Measurements from ENCODE around the gene IL2RA. TPM values are rescaled to one million over a fixed set of nuclear protein-coding genes. Genes with fewer than 3 reads are reported as not detected.

IL2RA gene
- total and polyA plus RNA-seq, 10 donors, result 3.5 to 78.7 (median 15.4) TPM

- Histone ChIP-seq H3K27me3 (replicated peaks in 1 of 7) (no peaks in the 10 kb centered on the region), H3K27ac (no peak overlapping the region), H3K4me1 (peaks cover 0 to 9% (median 3%) of the 10 kb centered on the region in 6 donors), H3K9me3 (no peaks in the 10 kb centered on the region), H3K4me3 (no peak overlapping the region), H3K36me3 (no peaks in the 10 kb centered on the region)
- intact Hi-C loops (cut with DNase I; ENCODE audit: low total_unique reads), result no loop called here
- TF ChIP-seq POLR2A (IDR thresholded peaks at IDR 0.05), result no peak
- 91 to 96% (median 93%) methylated on average over 5 of the region's 5 CpGs for WGBS, 5 donors
- DNase-seq, result no peak
Observed at GRCh38 chr10:5985029-5985428, 77.1 kb downstream of the IL2RA start.

DNA sequence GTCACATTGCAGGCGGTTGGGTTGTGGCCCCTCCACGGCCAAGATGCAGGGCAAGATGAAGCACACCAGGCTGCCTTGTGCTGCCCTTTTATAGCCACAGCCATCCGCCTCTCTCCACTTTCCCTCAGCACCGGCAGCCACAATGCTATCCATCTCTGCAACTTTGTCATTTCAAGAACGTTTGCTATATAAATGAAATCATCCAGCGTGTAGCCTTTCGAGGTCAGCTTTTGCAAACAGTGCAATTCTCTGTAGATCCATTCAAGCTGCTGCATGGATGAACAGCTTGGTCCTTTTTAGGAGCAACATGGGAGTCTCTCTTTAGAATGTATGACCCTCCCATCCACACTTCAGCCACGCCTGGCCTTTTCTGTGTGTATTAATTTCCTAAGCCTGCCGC is 78.4 kb downstream of the IL2RA start:
- Histone ChIP-seq H3K36me3 (no peaks in the 10 kb centered on the region), H3K4me1 (peaks cover 1 to 12% (median 7%) of the 10 kb centered on the region in 6 donors), H3K27ac (no peak overlapping the region), H3K9me3 (no peaks in the 10 kb centered on the region), H3K27me3 (replicated peaks in 1 of 7) (no peaks in the 10 kb centered on the region), H3K4me3 (no peak overlapping the region)
- TF ChIP-seq, protein P1, sequence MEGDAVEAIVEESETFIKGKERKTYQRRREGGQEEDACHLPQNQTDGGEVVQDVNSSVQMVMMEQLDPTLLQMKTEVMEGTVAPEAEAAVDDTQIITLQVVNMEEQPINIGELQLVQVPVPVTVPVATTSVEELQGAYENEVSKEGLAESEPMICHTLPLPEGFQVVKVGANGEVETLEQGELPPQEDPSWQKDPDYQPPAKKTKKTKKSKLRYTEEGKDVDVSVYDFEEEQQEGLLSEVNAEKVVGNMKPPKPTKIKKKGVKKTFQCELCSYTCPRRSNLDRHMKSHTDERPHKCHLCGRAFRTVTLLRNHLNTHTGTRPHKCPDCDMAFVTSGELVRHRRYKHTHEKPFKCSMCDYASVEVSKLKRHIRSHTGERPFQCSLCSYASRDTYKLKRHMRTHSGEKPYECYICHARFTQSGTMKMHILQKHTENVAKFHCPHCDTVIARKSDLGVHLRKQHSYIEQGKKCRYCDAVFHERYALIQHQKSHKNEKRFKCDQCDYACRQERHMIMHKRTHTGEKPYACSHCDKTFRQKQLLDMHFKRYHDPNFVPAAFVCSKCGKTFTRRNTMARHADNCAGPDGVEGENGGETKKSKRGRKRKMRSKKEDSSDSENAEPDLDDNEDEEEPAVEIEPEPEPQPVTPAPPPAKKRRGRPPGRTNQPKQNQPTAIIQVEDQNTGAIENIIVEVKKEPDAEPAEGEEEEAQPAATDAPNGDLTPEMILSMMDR (IDR thresholded peaks at IDR 0.05 in 8 of 11, conservative IDR thresholded peaks at IDR 0.05 in 3 of 11), result no peak
- no peak for TF ChIP-seq POLR2A (IDR thresholded peaks at IDR 0.05)
- TF ChIP-seq POLR2AphosphoS5 (IDR thresholded peaks at IDR 0.05), result no peak
- intact Hi-C loops (cut with DNase I; ENCODE audit: low total_unique reads), result no loop called here
- DNase-seq, result no peak
- 83 to 91% (median 85%) methylated on average over 9 of the region's 9 CpGs for WGBS, 5 donors

DNA sequence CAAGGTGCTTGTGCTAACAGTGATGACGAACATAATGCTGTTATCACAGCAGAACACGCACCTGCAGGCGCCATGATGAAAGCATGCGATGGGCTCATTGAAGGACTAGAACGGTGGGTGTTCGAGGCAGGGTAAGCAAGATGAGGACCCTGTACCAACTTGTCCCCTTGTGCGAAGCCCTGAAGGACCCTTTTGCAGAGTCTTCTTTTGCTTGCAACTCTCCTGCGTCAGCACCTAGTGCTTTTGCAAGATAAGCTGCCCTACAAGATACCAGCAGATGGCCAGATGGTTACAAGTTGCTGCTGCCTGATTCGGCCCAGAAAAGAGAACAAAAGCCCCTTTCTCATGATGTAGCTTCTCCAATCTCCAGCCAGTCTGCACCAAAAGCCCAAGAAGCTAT is 80.6 kb downstream of the IL2RA start:
- Histone ChIP-seq H3K4me1 (peaks cover 2 to 17% (median 14%) of the 10 kb centered on the region in 6 donors), H3K27me3 (replicated peaks in 1 of 7) (no peaks in the 10 kb centered on the region), H3K36me3 (no peaks in the 10 kb centered on the region), H3K9me3 (no peaks in the 10 kb centered on the region), H3K4me3 (no peak overlapping the region), H3K27ac (no peak overlapping the region)
- TF ChIP-seq POLR2AphosphoS5 (IDR thresholded peaks at IDR 0.05), result no peak
- no peak for DNase-seq
- 86 to 97% (median 90%) methylated on average over 9 of the region's 9 CpGs for WGBS, 5 donors
- intact Hi-C loops (cut with DNase I; ENCODE audit: low total_unique reads), result no loop called here

- 11 to 22% (median 14%) methylated on average over 6 of the region's 6 CpGs for WGBS, 5 donors
- Histone ChIP-seq H3K9me3 (no peaks in the 10 kb centered on the region), H3K4me1 (peaks cover 24 to 48% (median 37%) of the 10 kb centered on the region in 6 donors), H3K27me3 (replicated peaks in 1 of 7) (no peaks in the 10 kb centered on the region), H3K36me3 (no peaks in the 10 kb centered on the region), H3K27ac (peak overlapping the region; percentile 86 to 99 (median 97)), H3K4me3 (peak overlapping the region; percentile 79 to 100 (median 96))
- TF ChIP-seq POLR2AphosphoS5 (IDR thresholded peaks at IDR 0.05) (no peak), POLR2A (IDR thresholded peaks at IDR 0.05) (no peak)
- TF ChIP-seq, protein P1 (IDR thresholded peaks at IDR 0.05 in 8 of 11, conservative IDR thresholded peaks at IDR 0.05 in 3 of 11), result no peak
- DNase-seq, result no peak
- intact Hi-C loops (cut with DNase I; ENCODE audit: low total_unique reads), result loop anchor here (10.0 kb wide), 1 partner anchor 83 kb away; the partner anchor contains the start of gene FBH1
Observed at GRCh38 chr10:5978230-5978489, 84.0 kb downstream of the IL2RA start.

- DNase-seq, result peak; percentile 97
- Histone ChIP-seq H3K27ac (peak within 1 kb of the TSS; percentile 86 to 99 (median 97)), H3K27me3 (replicated peaks in 1 of 7) (no peaks in the 10 kb centered on the region), H3K9me3 (no peaks in the 10 kb centered on the region), H3K4me3 (peak within 1 kb of the TSS; percentile 79 to 100 (median 96)), H3K36me3 (no peaks in the 10 kb centered on the region), H3K4me1 (peaks cover 24 to 53% (median 40%) of the 10 kb centered on the region in 6 donors)
- intact Hi-C loops (cut with DNase I; ENCODE audit: low total_unique reads), result loop anchor here (10.0 kb wide), 1 partner anchor 83 kb away; the partner anchor contains the start of gene FBH1
- WGBS, 5 donors, result 0 to 1% (median 0%) methylated on average over 13 to 80 of the region's 80 CpGs
- TF ChIP-seq, protein P1 (IDR thresholded peaks at IDR 0.05 in 8 of 11, conservative IDR thresholded peaks at IDR 0.05 in 3 of 11), result peak in 6 of 11 experiments; percentile 10 to 49 (median 44)
- peak; percentile 72 to 89 (median 88) for TF ChIP-seq POLR2AphosphoS5 (IDR thresholded peaks at IDR 0.05)
- TF ChIP-seq POLR2A (IDR thresholded peaks at IDR 0.05), result peak in 1 of 3 donors; percentile 53
Observed at GRCh38 chr10:5977471-5978229, 84.5 kb downstream of the IL2RA start, which contains the start of gene IL15RA. TSS of gene IL15RA (minus strand) at chr10:5977543. CDS start at chr10:5977492, 51 bp downstream.

Measured in spleen (tissue), 11 donors.